C4-2B (cell line): ENCODE measurements around the gene FAM185A.
"Not testable (repeated sequence)": the region's sequence is repeated elsewhere in the genome, so short reads cannot be mapped to it uniquely, and the experiment has no call there.

Experiments used
- CTCF ChIP-seq: fragments of 450-650 bp; conservative IDR thresholded peaks from 2 replicates; pipeline ENCODE4 v1.5.1; 2017; ENCODE audit warnings: mild to moderate bottlenecking
- ZFX ChIP-seq: fragments of 450-650 bp; IDR thresholded peaks from 2 replicates; pipeline ENCODE4 v1.6.1; 2017

- TF ChIP-seq CTCF, ZFX: not testable (repeated sequence)
Measured at GRCh38 chr7:102763295-102763905, 14.6 kb downstream of the FAM185A start.
